Uterus (tissue), 4 donors: Measurements from ENCODE around the gene HSPA12A. TPM values are rescaled to one million over a fixed set of nuclear protein-coding genes. Genes with fewer than 3 reads are reported as not detected.
A peak's percentile ranks its signal among the peaks of the same experiment; 100 is the strongest.

Experiments used
- DNase-seq, 2 donors: peaks; one replicate each; pipeline ENCODE4 v3.0.0-alpha.2; 2019 to 2020
- H3K27ac ChIP-seq, 2 donors: fragments of 200-600 bp; sonication (generic); 1 replicate in 1 of 2; 2 replicates in 1 of 2; pipeline ENCODE4 v1.5.1; 2016 to 2018
- H3K27me3 ChIP-seq, 2 donors: fragments of 200-600 bp; sonication (generic); one replicate each; pipeline ENCODE4 v1.5.1; 2018 to 2019; ENCODE audit warnings: control low read depth in 1 of 2
- H3K36me3 ChIP-seq, 2 donors: fragments of 200-600 bp; sonication (generic); one replicate each; pipeline ENCODE4 v1.5.1; 2019; ENCODE audit warnings: control low read depth in 1 of 2
- H3K4me1 ChIP-seq, 2 donors: fragments of 200-600 bp; sonication (generic); one replicate each; pipeline ENCODE4 v1.5.1; 2018 to 2019; ENCODE audit warnings: control low read depth in 1 of 2
- H3K4me3 ChIP-seq, 2 donors: fragments of 200-600 bp; sonication (generic); 1 replicate in 1 of 2; 2 replicates in 1 of 2; pipeline ENCODE4 v1.5.1; 2018 to 2019; ENCODE audit warnings: mild to moderate bottlenecking in 1 of 2
- H3K9me3 ChIP-seq, 2 donors: fragments of 200-600 bp; sonication (generic); one replicate each; pipeline ENCODE4 v1.5.1; 2019; ENCODE audit warnings: control low read depth in 1 of 2
- CTCF ChIP-seq, 4 experiments: fragments of 200-600 bp in 2 of 4; fragments of 450-650 bp in 2 of 4; sonication (generic) in 2 of 4; IDR thresholded peaks; one replicate each; pipeline ENCODE4 v1.5.1; 2016 to 2019; ENCODE audit warnings: antibody characterized with exemption in 4 of 4, mild to moderate bottlenecking in 2 of 4, moderate library complexity in 1 of 4
- POLR2A ChIP-seq, 2 donors: fragments of 450-650 bp; IDR thresholded peaks; one replicate each; pipeline ENCODE4 v1.6.1; 2016; ENCODE audit warnings: antibody characterized with exemption in 2 of 2, mild to moderate bottlenecking in 1 of 2, moderate library complexity in 1 of 2
- intact Hi-C: fragments of 100-400 bp; cut with DNase I; formaldehyde crosslinking; loops from one replicate; pipeline ENCODE4 v1.15.1; 2023; ENCODE audit warnings: low total_unique reads
- total RNA-seq, 4 donors: library from RNA; depleted of rRNA in 3 of 4; stranded (reverse); fragments of >200 nt in 3 of 4; gene quantifications; one replicate each; pipeline versions ENCODE4 v1.1.0 to v1.2.4, GENCODE V29; 2014 to 2023
- donor health status: DM: yes; HTN: yes; CAD: no.

The HSPA12A gene
- total RNA-seq, 4 donors from 2014 or later: 4.9 to 32.0 (median 16.0) TPM

DNA sequence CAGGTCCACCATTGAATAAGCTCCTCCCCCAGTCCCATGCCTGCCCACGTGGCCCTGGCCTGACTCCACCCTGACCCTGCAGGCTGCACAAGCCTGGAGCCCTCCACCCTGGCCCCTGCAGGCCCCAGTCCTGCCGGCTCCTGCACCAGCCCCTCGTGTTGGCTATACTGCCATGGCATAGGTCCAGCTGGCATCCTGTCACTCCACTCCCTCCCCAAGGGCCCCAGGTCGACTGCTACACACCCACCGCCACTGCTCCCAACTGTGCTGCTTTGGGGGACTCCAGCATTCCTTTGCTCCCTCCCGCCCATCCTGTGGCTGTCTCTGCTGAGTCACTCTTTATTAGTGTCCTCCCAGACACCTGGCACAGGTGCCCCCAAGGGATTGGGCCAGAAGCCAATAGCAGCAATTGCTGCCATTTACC lies 32.4 kb upstream of the HSPA12A start:
- Histone ChIP-seq H3K4me1 (peaks cover 0 to 4% of the 10 kb centered on the region in 2 donors), H3K36me3 (no peaks in the 10 kb centered on the region), H3K27ac (no peak overlapping the region), H3K4me3 (no peak overlapping the region), H3K9me3 (no peaks in the 10 kb centered on the region), H3K27me3 (no peaks in the 10 kb centered on the region)
- TF ChIP-seq CTCF (IDR thresholded peaks at IDR 0.05) (no peak), POLR2A (IDR thresholded peaks at IDR 0.05) (no peak)
- DNase-seq: no peak
- intact Hi-C loops: no loop called here

GRCh38 chr10:116772909-116773705 lies 30.7 kb upstream of the HSPA12A start:
- Histone ChIP-seq H3K4me1 (peaks cover 0 to 4% of the 10 kb centered on the region in 2 donors), H3K4me3 (no peak overlapping the region), H3K27ac (no peak overlapping the region), H3K36me3 (no peaks in the 10 kb centered on the region), H3K27me3 (no peaks in the 10 kb centered on the region), H3K9me3 (no peaks in the 10 kb centered on the region)
- intact Hi-C loops: no loop called here
- TF ChIP-seq CTCF (IDR thresholded peaks at IDR 0.05): no peak
- TF ChIP-seq POLR2A (IDR thresholded peaks at IDR 0.05): no peak
- no peak for DNase-seq

- no peak for DNase-seq
- Histone ChIP-seq H3K27me3 (no peaks in the 10 kb centered on the region), H3K27ac (peak overlapping the region; percentile 51 to 62)
Measured at GRCh38 chr10:116771959-116772585, 29.7 kb upstream of the HSPA12A start.

GRCh38 chr10:116771101-116771958 lies 29.0 kb upstream of the HSPA12A start:
- intact Hi-C loops: no loop called here
- TF ChIP-seq POLR2A (IDR thresholded peaks at IDR 0.05): no peak
- no peak for TF ChIP-seq CTCF (IDR thresholded peaks at IDR 0.05)
- DNase-seq: peak; percentile 79 to 87
- Histone ChIP-seq H3K4me3 (no peak overlapping the region), H3K27me3 (no peaks in the 10 kb centered on the region), H3K36me3 (no peaks in the 10 kb centered on the region), H3K27ac (peak overlapping the region; percentile 62 to 69), H3K9me3 (no peaks in the 10 kb centered on the region), H3K4me1 (peaks cover 0 to 4% of the 10 kb centered on the region in 2 donors)

More at GRCh38 chr10:116771959-116772585, 29.7 kb upstream of the HSPA12A start:
- Histone ChIP-seq H3K36me3 (no peaks in the 10 kb centered on the region), H3K9me3 (no peaks in the 10 kb centered on the region), H3K4me1 (peaks cover 0 to 4% of the 10 kb centered on the region in 2 donors), H3K4me3 (no peak overlapping the region)
- TF ChIP-seq POLR2A (IDR thresholded peaks at IDR 0.05) (no peak), CTCF (IDR thresholded peaks at IDR 0.05) (no peak)
- intact Hi-C loops: no loop called here
